HuH-7.5 (cell line): ENCODE results near the gene CCDC15.
"Not testable (repeated sequence)": the region's sequence is repeated elsewhere in the genome, so short reads cannot be mapped to it uniquely, and the experiment has no call there.

Source experiments
- DNase-seq: peaks from one replicate; pipeline ENCODE4 v3.0.0; 2011; ENCODE audit warnings: low spot score

Gene CCDC15

GRCh38 chr11:124942466-124943253, 11.3 kb upstream of the CCDC15 start:
- no peak for DNase-seq

GRCh38 chr11:124943254-124943616, 10.8 kb upstream of the CCDC15 start:
- DNase-seq = no peak

- DNase-seq = no peak
Observed at GRCh38 chr11:124943741-124944140, 10.3 kb upstream of the CCDC15 start.

DNA sequence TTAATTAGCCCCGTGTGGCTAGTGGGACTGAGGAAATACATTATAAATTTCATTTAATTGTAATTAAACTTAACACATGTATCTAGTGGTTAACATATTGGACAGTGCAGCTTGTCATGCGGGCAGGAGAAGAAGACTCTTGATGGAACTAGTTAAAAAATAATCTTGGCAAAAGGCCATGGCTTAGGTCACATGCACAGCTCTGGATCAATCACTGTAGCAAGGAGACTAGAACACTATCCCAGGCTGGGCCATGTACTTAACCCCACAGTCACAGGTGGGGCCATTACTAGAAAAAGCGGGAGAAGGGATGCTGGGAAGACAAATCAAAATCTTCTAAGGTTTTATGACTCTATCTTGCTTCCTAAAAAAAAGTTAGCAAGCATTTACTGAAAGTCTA, 9.4 kb upstream of the CCDC15 start:
- no peak for DNase-seq

- no peak for DNase-seq
Observed at GRCh38 chr11:124945826-124946225, 8.2 kb upstream of the CCDC15 start.

DNA sequence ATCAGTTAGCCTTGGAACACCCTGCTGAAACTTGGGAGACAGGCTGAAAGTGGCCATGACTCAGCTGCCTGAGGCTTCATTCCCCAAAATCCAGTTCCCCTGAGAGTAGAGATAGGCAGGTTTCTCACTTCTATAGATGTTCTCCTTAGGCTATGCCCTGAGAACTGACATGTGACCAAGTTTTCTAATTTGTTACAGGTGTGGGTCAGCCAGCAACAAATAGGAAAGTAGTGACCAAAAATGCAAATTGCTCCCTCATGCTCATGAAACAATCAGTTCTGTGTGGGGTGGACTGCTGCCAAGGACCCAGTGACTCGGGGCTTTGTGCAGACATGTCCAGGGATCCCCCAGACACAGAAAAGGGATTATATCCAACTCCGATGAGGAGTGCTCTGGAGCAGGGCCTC, 7.3 kb upstream of the CCDC15 start:
- DNase-seq = no peak

GRCh38 chr11:124950601-124951330, 3.2 kb upstream of the CCDC15 start:
- DNase-seq = no peak

- no peak for DNase-seq
Observed at GRCh38 chr11:124951341-124951740, 2.7 kb upstream of the CCDC15 start.

GRCh38 chr11:124954590-124954955, 571 bp downstream of the CCDC15 start:
- DNase-seq = no peak

GRCh38 chr11:124955035-124955434, 1.0 kb downstream of the CCDC15 start:
- no peak for DNase-seq

- DNase-seq = no peak
Observed at GRCh38 chr11:124961972-124962609, 8.1 kb downstream of the CCDC15 start.

GRCh38 chr11:124968197-124968596, 14.2 kb downstream of the CCDC15 start:
- not testable (repeated sequence) for DNase-seq

GRCh38 chr11:124970925-124971324, 16.9 kb downstream of the CCDC15 start:
- DNase-seq = no peak

- DNase-seq = no peak
Observed at GRCh38 chr11:124971810-124972209, 17.8 kb downstream of the CCDC15 start.

GRCh38 chr11:124976531-124976930, 22.5 kb downstream of the CCDC15 start:
- DNase-seq = no peak

DNA sequence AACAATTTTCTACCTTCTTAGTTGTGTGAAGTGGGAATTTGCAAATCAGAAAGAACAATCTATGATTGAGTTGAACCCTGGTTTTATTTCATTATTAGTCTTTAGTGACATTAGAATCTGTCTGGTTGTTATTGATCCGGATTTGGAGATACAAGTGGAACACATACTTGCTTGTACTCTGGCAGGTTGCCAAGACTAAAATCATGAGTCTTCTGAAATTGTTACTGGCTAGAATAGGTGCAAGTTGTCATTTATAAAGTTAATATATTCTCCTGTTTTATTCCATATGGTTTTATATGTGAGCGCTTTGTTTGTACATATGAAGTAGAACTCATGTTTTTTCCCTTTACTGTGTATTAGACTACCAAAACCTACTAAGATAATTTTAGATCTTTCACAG, 23.0 kb downstream of the CCDC15 start:
- DNase-seq = no peak

- no peak for DNase-seq
Observed at GRCh38 chr11:124978316-124978715, 24.3 kb downstream of the CCDC15 start.

DNA sequence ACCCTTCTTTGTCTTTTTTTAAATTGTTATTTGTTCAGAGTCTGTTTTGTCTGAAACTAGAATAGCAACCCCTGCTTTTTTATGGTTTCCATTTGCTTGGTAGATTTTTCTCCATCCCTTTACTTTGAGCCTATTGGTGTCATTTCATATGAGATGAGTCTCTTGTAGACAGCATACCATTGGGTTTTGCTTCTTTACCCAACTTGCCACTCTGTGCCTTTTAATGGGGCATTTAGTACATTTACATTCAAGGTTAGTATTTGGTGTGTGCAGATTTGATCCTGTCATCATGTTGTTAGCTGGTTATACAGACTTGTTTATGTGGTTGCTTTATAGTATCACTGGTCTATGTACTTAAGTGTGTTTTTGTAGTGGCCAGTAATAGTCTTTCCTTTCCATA, 28.0 kb downstream of the CCDC15 start:
- no peak for DNase-seq

- DNase-seq = no peak
Observed at GRCh38 chr11:124983674-124984511, 29.9 kb downstream of the CCDC15 start.

GRCh38 chr11:124984512-124984854, 30.5 kb downstream of the CCDC15 start:
- no peak for DNase-seq

DNA sequence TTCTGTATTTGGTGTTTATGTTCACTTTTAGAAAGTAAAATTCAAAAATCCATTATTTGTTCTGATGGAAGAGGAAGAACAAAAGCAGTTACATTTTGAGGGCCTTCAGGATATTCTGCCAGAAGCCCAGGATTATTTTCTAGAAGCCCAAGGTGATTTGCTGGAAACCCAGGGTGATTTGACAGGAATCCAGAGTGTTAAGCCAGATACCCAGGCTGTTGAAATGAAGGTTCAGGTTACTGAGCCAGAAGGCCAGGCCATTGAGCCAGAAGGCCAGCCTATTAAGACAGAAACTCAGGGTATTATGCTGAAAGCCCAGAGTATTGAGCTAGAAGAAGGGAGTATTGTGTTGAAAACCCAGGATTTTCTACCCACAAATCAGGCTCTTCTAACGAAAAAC, 33.1 kb downstream of the CCDC15 start:
- no peak for DNase-seq

- DNase-seq = no peak
Observed at GRCh38 chr11:124988063-124988462, 34.1 kb downstream of the CCDC15 start.
